Erythroblast (primary cell): ENCODE measurements around the gene CDK14.

Experiments used
- GATA1 ChIP-seq: IDR thresholded peaks from 2 replicates; pipeline ENCODE4 v1.6.1; 2011; ENCODE audit warnings: low read depth, mild to moderate bottlenecking, control low read depth, low read length, moderate library complexity
- POLR2A ChIP-seq: IDR thresholded peaks from 2 replicates; pipeline ENCODE4 v1.6.1; 2011; ENCODE audit warnings: mild to moderate bottlenecking, low read length

GRCh38 chr7:90988996-90989765 lies 393.1 kb downstream of the CDK14 start:
- TF ChIP-seq POLR2A (no peak), GATA1 (no peak)
